Effector CD4-positive, alpha-beta T cell (primary cell): ENCODE results near the gene ADAMTS6.
"Not testable (repeated sequence)": the region's sequence is repeated elsewhere in the genome, so short reads cannot be mapped to it uniquely, and the experiment has no call there.

Source experiments
- DNase-seq: peaks from one replicate; pipeline ENCODE4 v3.0.0-alpha.2; 2020

Gene ADAMTS6

GRCh38 chr5:65474130-65474711, 7.5 kb downstream of the ADAMTS6 start:
- no peak for DNase-seq

- no peak for DNase-seq
Observed at GRCh38 chr5:65468633-65469032, 13.1 kb downstream of the ADAMTS6 start.

- DNase-seq, result no peak
Observed at GRCh38 chr5:65462139-65462705, 19.5 kb downstream of the ADAMTS6 start.

GRCh38 chr5:65461490-65461889, 20.2 kb downstream of the ADAMTS6 start:
- no peak for DNase-seq

- no peak for DNase-seq
Observed at GRCh38 chr5:65459995-65460394, 21.7 kb downstream of the ADAMTS6 start.

- no peak for DNase-seq
Observed at GRCh38 chr5:65455064-65455463, 26.7 kb downstream of the ADAMTS6 start.

- no peak for DNase-seq
Observed at GRCh38 chr5:65451436-65451835, 30.3 kb downstream of the ADAMTS6 start.

- DNase-seq, result no peak
Observed at GRCh38 chr5:65446682-65447081, 35.0 kb downstream of the ADAMTS6 start.

GRCh38 chr5:65441800-65442199, 39.9 kb downstream of the ADAMTS6 start:
- no peak for DNase-seq

GRCh38 chr5:65440456-65440855, 41.3 kb downstream of the ADAMTS6 start:
- no peak for DNase-seq

- no peak for DNase-seq
Observed at GRCh38 chr5:65434122-65434521, 47.6 kb downstream of the ADAMTS6 start.

- no peak for DNase-seq
Observed at GRCh38 chr5:65426656-65427055, 55.1 kb downstream of the ADAMTS6 start.

- DNase-seq, result no peak
Observed at GRCh38 chr5:65423623-65424022, 58.1 kb downstream of the ADAMTS6 start.

GRCh38 chr5:65418661-65419060, 63.1 kb downstream of the ADAMTS6 start:
- DNase-seq, result no peak

GRCh38 chr5:65413822-65414221, 67.9 kb downstream of the ADAMTS6 start:
- DNase-seq, result no peak

- no peak for DNase-seq
Observed at GRCh38 chr5:65412842-65413241, 68.9 kb downstream of the ADAMTS6 start.

- no peak for DNase-seq
Observed at GRCh38 chr5:65411356-65411755, 70.4 kb downstream of the ADAMTS6 start.

- no peak for DNase-seq
Observed at GRCh38 chr5:65395526-65396155, 86.1 kb downstream of the ADAMTS6 start.

- DNase-seq, result no peak
Observed at GRCh38 chr5:65394087-65394486, 87.6 kb downstream of the ADAMTS6 start.

- DNase-seq, result no peak
Observed at GRCh38 chr5:65391591-65391990, 90.1 kb downstream of the ADAMTS6 start.

- no peak for DNase-seq
Observed at GRCh38 chr5:65390208-65390607, 91.5 kb downstream of the ADAMTS6 start.

GRCh38 chr5:65383859-65384258, 97.9 kb downstream of the ADAMTS6 start:
- DNase-seq, result no peak

GRCh38 chr5:65382582-65382981, 99.1 kb downstream of the ADAMTS6 start:
- no peak for DNase-seq

GRCh38 chr5:65370505-65370904, 111.2 kb downstream of the ADAMTS6 start:
- DNase-seq, result not testable (repeated sequence)

- DNase-seq, result no peak
Observed at GRCh38 chr5:65366655-65367054, 115.1 kb downstream of the ADAMTS6 start.
